Fibroblast of skin of left quadriceps (primary cell): ENCODE data around the gene EEIG2.
A peak's percentile ranks its signal among the peaks of the same experiment; 100 is the strongest.
"Not testable (repeated sequence)": the region's sequence is repeated elsewhere in the genome, so short reads cannot be mapped to it uniquely, and the experiment has no call there.

Experiments used
- DNase-seq, 2 experiments: peaks; one replicate each; pipeline ENCODE4 v3.0.0-alpha.2; 2013; ENCODE audit warnings: low read depth in 2 of 2

EEIG2 gene

DNA sequence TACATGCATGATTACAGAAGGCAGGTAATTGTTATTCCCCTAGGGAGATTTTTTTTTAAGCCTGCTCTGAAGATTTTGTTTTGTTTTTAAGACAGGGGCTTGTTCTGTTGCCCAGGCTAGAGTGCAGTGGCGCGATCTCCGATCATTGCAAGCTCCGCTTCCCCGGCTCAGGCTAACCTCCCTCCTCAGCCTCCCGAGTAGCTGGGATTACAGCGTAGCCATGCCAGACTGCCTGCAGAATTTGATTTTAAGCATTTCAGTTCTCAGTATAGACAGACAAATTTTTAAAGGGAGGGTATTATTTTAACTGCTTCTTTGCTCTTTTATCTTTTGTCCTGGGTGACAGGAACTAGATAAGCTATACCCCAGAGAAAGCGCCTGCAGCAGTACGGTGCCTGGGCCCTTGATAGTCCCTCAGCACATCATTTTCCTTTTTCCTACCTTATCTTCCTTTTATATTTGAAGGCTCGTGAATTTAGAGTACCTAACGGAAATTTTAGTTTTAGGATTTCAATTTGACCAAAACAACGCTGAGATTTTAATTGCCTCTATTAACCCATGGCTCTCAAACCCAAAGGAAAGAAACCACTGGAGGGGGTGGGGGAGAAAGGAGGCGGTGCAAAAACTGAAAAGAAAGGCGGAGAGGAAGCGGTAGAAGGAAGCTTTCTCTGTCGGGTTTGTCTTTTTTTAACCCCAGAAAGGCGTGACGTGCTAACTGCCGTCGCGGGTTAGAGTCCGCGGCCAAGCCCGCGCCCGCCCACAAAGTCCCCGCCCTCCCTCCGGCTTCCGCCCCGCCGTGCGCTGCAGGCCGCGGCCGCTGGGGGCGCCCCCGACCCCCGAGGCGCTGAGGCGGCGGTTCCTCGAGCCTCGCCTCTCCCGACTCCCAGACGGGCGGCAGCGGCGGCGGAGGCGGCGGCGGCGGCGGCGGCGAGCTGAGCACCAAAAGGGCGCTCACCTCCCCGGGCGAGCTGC, at the start of gene EEIG2:
Gene EEIG2, plus strand, starts transcription at position 886 of the 972 bp plus-strand sequence. CDS start 329 bp downstream, outside the sequence.
- peak; percentile 76 to 78 for DNase-seq

DNA sequence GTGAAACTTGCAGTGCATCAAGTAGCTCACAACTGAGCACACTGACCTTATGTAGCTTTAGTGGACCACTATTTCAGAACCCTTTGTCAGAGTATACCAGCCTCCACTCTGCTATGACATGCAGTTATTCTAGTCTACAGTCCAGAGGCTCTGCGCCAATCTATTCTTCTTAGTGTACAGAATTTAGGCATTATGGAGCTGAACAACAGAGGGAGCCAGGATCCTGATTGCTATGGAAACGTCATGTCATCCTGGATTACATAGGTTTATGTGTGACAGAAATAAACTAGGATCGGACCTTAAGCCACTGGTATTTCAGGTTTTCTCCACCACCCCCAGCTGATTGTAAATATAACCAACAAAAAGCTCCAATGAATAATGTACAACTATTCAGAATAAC, 48.1 kb upstream of the EEIG2 start:
- no peak for DNase-seq

DNA sequence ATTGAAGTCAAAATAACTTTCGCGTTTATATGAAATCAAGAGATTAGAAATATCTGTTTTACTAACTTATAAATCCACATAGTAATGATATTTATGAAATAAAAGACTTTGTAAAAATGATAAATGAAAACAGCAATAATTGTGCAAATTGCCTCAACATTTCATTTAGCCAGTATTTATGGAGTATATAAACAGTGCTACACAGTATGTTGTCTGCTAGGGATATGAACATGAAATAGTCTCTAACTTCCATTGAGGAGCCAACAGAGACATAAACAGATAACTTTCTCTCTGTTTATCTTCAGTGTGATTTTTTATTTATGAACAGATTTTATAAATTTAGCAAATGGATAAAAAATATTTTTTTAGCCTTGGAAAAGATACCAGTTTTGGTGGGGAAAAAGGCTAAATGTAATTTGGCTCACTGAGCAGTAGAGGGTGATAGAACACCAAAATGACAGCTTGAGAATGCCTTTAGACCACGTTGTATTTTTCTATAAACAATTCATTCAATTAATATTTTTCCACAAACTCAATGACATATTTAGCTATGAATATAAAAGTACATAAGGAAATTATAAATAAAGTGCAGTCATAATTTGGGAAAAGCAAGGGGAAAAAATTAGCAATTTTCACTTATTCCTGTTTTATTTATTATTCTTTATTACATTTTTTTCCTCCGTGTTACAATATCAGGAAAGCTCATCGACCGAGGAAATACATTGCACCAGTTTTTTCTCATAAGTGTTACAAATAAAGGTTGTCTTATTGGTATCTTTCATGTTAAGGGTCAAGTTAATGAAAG, 47.5 kb upstream of the EEIG2 start:
- peak; percentile 7 to 19 for DNase-seq

DNA sequence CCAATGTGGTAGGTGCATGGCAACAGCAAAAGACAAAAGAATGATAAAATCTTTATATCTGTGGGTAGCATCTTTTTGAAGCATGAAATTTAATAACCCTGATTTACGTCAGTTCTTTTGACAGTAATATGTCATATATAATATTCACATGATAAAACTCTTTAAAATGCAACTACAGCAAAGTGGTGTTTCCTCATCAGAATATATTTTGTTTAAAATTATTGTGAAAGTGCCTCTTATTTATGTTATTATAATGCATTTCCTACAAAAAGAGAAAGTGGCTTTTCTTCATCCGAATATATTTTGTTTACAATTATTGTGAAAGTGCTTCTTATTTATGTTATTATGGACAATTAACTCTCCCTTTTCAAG, 46.9 kb upstream of the EEIG2 start:
- no peak for DNase-seq

DNA sequence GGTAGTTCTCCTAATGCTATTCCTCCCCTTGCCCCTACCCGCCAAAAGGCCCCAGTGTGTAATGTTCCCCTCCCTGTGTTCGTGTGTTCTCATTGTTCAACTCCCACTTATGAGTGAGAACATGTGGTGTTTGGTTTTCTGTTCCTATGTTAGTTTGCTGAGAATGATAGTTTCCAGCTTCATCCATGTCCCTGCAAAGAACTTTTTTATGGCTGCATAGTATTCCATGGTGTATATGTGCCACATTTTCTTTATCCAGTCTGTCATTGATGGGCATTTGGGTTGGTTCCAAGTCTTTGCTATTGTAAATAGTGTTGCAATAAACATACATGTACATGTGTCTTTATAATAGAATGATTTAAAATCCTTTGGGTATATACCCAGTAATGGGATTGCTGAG, 46.0 kb upstream of the EEIG2 start:
- not testable (repeated sequence) for DNase-seq

DNA sequence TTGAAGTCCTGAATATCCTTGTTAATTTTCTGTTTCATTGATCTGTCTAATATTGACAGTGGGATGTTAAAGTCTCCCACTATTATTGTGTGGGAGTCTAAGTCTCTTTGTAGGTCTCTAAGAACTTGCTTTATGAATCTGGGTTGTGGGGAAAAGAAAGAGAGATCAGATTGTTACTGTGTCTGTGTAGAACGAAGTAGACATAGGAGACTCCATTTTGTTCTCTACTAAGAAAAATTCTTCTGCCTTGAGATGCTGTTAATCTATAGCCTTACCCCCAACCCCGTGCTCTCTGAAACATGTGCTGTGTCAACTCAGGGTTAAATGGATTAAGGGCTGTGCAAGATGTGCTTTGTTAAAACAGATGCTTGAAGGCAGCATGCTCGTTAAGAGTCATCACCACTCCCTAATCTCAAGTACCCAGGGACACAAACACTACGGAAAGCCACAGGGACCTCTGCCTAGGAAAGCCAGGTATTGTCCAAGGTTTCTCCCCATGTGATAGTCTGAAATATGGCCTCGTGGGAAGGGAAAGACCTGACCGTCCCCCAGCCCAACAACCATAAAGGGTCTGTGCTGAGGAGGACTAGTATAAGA, 42.5 kb upstream of the EEIG2 start:
- not testable (repeated sequence) for DNase-seq

DNA sequence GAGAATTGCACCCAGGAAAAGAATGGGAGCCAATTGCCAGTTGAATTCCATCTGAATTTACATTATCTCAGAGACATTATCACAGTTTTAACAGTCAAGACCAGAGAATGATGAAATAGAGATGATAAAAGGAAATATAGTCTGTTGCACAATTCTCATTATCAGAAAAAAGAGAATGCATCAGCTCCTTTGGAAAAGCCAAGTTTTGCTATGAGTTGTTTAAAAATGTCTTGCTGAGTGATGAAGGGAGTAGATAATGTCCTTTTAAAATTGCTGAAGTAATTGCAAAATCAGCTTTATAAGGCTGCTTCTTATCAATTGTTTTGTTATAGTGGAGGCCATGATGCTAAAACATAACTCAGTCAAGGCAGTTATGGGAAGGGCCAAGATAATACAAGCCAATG, 37.9 kb upstream of the EEIG2 start:
- DNase-seq = no peak

DNA sequence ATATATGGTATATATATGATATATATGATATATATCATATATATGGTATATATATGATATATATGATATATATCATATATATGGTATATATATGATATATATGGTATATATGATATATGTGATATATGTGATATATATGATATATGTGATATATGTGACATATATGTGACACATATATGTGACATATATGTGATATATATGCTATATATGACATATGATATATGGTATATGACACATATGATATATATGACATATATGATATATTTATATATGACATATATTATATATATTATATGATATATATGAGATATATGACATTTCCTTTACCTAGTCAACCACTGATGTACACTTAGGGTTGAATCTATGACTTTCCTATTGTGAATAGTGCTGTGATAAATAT, 36.1 kb upstream of the EEIG2 start:
- no peak for DNase-seq

DNA sequence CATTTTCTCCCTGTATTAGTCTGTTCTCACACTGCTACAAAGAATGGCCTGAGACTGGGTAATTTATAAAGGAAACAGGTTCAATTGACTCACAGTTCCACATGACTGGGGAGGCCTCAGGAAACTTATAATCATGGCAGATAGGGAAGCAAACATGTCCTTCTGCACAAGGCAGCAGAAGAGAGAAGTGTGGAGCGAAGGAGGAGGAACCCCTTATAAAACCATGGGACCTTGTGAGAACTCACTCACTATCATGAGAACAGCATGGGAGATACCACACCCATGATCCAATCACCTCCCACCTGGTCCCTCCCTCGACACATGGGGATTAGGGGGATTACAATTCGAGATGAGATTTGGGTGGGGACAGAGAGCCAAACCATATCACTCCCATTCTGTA, 35.2 kb upstream of the EEIG2 start:
- no peak for DNase-seq

DNA sequence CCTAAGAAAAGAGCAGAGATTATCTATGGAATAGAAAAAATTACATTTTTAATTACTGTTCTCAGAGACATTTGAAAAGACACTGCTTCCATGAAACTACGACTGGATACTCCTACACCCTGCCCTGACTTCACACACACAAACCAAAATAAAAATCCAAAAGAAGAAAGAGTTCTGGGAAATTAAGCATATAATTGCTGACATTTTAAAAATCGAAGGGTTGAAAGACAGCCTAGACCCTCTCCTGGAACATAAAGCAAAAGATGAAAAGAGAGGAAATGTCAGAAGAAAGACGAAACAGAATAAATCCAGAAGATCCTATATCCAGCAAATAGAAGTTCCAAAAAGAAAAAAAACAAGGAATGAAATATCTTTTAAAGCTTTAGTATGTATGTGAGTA, 32.8 kb upstream of the EEIG2 start:
- DNase-seq = no peak

DNA sequence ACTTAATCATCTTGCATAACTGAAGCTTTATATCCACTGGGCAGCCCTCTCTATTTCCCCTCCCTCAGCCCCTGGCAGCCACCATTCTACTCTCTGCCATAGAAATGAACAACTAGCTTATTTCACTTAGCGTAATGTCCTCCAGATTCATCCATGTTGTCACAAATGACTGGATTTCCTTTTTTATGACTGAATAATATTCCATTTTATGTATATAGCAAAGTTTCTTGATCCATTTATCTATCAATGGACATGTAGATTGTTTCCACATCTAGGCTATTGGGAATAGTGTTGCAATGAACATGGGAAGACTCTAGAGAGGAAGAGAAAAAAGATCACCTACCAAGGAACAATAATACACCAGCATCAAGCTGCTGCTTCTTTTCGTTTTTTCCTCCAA, 32.1 kb upstream of the EEIG2 start:
- DNase-seq = no peak

DNA sequence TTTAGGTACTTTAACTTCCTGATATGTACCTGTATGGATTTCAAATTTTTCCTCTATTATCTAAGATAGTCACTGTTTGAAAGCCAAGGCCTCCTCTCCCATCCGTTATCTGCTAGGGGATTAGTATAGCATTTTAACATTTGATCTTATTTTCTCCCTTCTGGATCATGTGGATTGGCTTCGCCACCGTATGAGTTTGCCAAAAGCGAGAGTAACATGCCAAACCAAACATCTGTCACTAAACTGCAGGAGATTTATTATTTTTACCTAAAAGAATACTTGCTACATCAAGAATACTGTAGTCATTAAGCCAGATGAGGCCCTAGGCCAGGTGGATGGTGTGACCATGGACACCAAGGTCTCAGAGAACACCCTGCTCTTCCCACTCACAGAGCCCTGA, 28.5 kb upstream of the EEIG2 start:
- DNase-seq = no peak

DNA sequence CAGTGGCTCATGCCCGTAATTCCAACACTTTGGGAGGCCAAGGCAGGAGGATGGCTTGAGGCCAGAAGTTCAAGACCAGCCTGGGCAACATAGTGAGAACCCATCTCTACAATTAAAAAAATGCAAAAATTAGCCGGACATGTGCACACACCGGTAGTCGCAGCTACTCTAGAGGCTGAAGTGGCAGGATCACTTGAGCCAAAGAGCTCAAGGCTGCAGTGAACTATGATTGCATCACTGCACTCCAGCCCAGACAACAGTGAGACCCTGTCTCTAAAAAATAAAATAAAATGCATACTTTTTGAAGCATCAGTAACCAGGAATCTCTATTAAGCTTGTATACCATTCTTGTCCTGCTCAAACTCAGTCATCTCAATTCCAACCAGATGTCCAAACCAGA, 27.2 kb upstream of the EEIG2 start:
- DNase-seq = no peak

DNA sequence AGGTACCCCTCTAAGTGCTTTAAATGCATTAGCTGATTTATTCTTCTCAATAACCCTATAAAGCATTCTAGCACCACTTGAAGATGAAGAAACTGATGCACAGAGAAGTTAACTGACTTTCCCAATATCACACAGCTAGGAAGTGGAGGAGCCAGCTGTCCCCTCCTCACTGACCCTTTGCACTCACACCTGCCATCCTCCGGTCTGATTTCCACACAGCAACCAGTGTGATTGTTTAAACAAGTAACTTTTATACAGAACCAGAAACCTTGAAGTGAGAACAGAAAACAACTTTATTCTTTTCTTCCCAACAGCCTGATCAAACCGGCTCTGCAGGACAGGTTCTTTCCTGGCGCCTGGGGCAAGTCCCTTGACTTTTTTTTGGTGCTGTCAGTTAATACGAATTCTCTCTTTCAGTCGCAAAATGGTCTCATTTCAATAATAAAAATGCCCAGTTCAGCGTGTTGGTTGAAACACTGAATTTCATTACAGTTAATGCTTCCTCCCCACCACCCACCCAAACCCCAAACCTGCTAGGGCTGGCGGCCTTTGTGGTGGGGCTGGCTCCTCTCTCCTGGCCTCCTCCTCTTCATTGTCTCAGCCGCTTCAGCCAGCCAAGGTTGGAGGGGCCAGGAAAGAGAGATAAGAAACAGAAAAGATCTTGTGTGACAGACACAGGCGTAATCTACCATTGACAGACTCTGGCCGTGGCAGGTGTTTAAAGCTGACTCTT, 26.4 kb upstream of the EEIG2 start:
- no peak for DNase-seq

DNA sequence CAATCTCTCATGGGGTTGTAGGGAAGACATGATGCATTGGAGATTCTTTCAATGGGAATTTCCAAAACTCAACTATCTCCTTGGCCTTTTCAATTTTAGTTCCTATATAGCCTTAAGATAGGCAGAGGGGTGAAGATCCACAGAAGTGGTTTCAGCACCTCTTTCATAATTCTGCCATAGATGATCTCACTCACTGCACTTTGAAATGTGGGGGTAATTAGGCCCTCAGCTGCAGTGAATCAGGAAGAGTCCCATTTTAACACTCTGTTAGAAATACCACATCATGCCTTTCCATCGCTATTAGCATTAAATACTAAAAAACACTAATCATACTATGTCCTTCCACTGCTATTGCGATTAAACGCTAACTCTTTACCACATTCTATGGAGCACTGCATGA, 25.1 kb upstream of the EEIG2 start:
- DNase-seq = no peak

DNA sequence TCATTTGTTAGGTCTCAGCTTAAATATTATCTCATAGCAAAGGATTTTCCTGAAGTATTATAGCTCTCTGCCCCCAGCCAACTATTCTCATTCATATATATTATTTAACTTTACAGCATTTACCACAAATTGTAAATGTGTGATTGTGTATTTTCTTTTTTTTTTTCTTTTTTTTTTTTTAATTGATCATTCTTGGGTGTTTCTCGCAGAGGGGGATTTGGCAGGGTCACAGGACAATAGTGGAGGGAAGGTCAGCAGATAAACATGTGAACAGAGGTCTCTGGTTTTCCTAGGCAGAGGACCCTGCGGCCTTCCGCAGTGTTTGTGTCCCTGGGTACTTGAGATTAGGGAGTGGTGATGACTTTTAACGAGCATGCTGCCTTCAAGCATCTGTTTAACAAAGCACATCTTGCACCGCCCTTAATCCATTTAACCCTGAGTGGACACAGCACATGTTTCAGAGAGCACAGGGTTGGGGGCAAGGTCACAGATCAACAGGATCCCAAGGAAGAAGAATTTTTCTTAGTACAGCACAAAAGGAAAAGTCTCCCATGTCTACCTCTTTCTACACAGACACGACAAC, 24.5 kb upstream of the EEIG2 start:
- not testable (repeated sequence) for DNase-seq

DNA sequence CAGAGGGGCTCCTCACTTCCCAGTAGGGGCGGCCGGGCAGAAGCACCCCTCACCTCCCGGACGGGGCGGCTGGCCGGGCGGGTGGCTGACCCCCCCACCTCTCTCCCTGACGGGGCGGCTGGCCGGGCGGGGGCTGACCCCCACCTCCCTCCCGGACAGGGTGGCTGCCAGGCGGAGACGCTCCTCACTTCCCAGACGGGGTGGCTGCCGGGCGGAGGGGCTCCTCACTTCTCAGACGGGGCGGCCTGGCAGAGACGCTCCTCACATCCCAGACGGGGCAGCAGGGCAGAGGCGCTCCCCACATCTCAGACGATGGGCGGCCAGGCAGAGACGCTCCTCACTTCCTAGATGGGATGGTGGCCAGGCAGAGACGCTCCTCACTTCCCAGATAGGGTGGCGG, 23.9 kb upstream of the EEIG2 start:
- not testable (repeated sequence) for DNase-seq

DNA sequence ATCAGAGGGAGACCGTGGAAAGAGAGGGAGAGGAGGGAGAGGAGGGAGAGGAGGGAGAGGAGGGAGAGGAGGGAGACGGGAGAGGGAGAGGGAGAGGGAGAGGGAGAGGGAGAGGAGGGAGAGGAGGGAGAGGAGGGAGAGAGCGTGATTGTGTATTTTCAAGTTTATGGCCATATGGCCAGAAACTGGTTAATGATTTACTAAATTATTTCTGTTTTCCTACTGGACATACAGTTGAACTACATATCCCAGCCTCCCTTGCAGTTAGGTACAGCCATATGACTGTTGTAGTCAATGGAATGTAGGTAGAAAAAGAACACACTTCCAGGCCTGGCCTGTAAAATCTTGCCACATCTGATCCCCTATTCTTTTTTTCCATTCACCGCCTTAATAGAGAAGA, 23.1 kb upstream of the EEIG2 start:
- DNase-seq = not testable (repeated sequence)

DNA sequence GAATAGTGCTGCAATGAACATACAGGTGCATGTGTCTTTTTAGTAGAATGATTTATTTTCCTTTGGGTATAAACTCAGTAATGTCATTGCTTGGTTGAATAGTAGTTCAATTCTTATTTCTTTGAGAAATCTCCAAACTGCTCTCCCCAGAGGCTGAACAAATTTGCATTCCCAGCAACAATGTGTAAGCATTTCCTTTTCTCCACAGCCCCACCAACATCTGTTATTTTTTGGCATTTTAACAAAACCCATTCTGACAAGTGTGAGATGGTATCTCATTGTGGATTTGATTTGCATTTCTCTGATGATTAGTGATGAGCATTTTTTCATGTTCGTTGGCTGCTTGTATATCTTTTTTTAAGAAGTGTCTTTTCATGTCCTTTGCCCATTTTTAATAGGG, 21.9 kb upstream of the EEIG2 start:
- no peak for DNase-seq

DNA sequence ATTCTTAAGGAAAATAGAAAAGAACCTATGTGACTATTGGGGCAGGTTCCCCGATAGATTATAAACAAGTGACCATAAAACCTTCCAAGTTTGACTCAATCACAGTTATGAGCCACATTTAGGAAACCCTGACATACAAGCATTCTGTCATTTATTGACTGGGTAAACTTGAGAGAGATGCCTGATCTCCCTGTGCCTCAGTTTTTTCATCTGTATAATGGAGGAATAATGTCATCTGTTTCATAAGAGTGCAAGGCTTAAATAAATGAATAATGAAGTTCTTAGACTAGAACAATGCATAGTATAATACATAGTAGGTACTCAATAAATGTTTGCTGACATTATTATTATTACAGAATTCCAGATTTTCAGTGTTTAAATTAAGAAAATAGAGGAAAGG, 18.9 kb upstream of the EEIG2 start:
- DNase-seq = no peak

DNA sequence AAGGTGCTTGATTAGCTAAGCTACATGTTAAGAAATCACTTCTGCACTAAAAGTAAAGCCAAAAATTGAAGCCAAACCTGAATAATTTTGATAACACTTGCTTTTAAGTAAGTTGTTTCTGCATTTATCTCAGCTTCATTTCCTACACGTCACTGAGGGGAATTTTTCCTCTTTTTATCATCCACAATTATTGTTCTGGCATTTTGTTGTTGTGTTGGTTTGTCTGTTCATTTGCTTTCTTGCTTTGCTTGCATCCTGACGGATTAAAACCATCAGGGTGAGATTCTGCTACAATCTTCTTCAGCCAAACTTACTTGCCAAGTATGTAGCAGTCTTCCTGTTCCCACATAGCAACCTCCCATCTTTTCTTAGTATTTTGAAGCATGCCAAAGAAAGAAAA, 18.0 kb upstream of the EEIG2 start:
- DNase-seq = no peak
